Left ventricle myocardium inferior (tissue), 1 donor: Measurements from ENCODE around the gene VSIG10L2. TPM values are rescaled to one million over a fixed set of nuclear protein-coding genes. Genes with fewer than 3 reads are reported as not detected.

ENCODE experiments used
- DNase-seq: peaks from one replicate; pipeline ENCODE4 v3.0.0-alpha.2; 2020
- H3K27ac ChIP-seq: fragments of 200-600 bp; replicated peaks from 2 replicates; pipeline ENCODE4 v1.8.0; 2021
- H3K27me3 ChIP-seq: fragments of 200-600 bp; 2 replicates; pipeline ENCODE4 v1.8.0; 2021; ENCODE audit warnings: low read depth
- H3K36me3 ChIP-seq: fragments of 200-600 bp; 2 replicates; pipeline ENCODE4 v1.8.0; 2021
- H3K4me1 ChIP-seq: fragments of 200-600 bp; 2 replicates; pipeline ENCODE4 v1.8.0; 2021
- H3K4me3 ChIP-seq: fragments of 200-600 bp; 2 replicates; pipeline ENCODE4 v1.8.0; 2021; ENCODE audit warnings: mild to moderate bottlenecking, moderate library complexity
- H3K9me3 ChIP-seq: fragments of 200-600 bp; replicated peaks from 2 replicates; pipeline ENCODE4 v1.8.0; 2021
- CTCF ChIP-seq: fragments of 200-600 bp; IDR thresholded peaks from 2 replicates; pipeline ENCODE4 v1.8.0; 2021; ENCODE audit warnings: antibody characterized with exemption, mild to moderate bottlenecking, borderline replicate concordance
- intact Hi-C: fragments of 100-400 bp; cut with micrococcal nuclease; formaldehyde crosslinking; loops from one replicate; pipeline ENCODE4 v1.11.0; 2022
- total RNA-seq: library from RNA; stranded (reverse); fragmentation: NEBNext Ultra II Directional; extraction: Animal tissue kit (Norgen Biotek cat#: 25700); gene quantifications from one replicate; pipeline ENCODE4 v1.2.1, GENCODE V29; 2021
- donor health status: DM: no; HTN: yes; CAD: no; lungs with severe emphysema.

The VSIG10L2 gene
- total RNA-seq, 1 donor from 2014 or later: 0.08 TPM

DNA sequence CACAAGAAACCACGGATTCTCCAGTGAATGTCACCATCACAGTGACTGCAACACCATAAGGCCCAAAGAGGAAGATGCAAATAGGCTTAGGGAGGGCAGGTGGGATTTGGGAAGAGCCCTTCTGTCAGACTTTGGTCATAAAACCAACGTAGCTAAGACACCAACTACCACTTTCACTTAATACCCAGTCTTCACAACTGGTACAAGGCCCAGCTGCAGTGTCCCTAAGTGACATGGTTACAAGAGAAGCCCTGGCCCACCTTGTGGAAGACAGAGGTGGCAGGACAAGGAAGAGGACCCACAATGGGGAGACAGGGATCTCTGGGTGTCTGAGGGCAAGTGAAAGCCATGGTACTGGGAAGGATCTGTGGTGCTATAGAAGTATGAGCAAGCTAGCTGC, 10.0 kb downstream of the VSIG10L2 start:
- no peak for TF ChIP-seq CTCF
- H3K27ac ChIP-seq: peak overlapping the region; percentile 63
- DNase-seq: no peak
- H3K4me1 ChIP-seq: peaks cover 20% of the 10 kb centered on the region
- H3K36me3 ChIP-seq: peaks cover 6% of the 10 kb centered on the region
- intact Hi-C loops: no loop called here
- no peak overlapping the region for H3K4me3 ChIP-seq
- H3K27me3 ChIP-seq: peaks cover 8% of the 10 kb centered on the region
- H3K9me3 ChIP-seq: no peaks in the 10 kb centered on the region

GRCh38 chr11:125956391-125957134, 10.7 kb downstream of the VSIG10L2 start:
- no peak for TF ChIP-seq CTCF
- Histone ChIP-seq H3K36me3 (peaks cover 12% of the 10 kb centered on the region), H3K4me3 (no peak overlapping the region), H3K9me3 (no peaks in the 10 kb centered on the region), H3K4me1 (peaks cover 13% of the 10 kb centered on the region), H3K27ac (peak overlapping the region; percentile 63), H3K27me3 (peaks cover 3% of the 10 kb centered on the region)
- DNase-seq: peak; percentile 61
- intact Hi-C loops: no loop called here

DNA sequence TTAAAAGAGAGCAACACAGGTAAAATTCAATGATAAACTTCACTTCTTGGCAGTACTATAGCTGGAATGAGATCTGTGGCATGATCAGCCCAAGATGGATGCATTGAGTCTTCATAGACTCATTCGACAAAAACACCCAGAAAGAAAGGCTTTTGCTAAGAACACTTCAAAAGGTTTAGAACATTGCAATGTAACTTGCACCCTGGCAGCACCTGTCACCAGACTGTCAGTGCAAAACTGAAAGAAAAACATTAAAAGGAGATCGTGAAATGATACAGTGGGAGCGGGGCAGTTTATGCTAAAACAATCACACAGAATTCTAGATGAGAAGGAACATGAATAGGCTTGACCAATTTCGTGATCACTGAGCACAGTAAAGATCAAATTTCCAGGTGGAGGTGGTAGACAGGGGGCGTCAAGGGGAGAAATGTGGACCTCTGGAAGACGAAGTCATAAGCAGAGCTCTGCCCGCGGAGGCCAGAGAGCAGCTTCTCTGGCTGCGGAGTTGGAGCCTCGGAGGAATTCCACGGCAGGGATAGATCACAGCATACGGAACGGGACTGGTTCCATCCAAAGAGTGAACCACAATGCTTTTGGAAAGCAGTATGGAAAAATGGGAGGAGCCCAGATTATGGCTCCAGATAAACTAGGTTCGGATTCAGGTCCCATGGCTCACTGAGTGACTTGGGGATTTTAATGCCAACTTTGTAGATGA, 11.9 kb downstream of the VSIG10L2 start:
- DNase-seq: no peak
- Histone ChIP-seq H3K36me3 (peaks cover 21% of the 10 kb centered on the region), H3K27me3 (no peaks in the 10 kb centered on the region), H3K4me3 (no peak overlapping the region), H3K4me1 (peaks cover 3% of the 10 kb centered on the region), H3K27ac (no peak overlapping the region), H3K9me3 (peaks cover 9% of the 10 kb centered on the region)
- no peak for TF ChIP-seq CTCF
- intact Hi-C loops: no loop called here

DNA sequence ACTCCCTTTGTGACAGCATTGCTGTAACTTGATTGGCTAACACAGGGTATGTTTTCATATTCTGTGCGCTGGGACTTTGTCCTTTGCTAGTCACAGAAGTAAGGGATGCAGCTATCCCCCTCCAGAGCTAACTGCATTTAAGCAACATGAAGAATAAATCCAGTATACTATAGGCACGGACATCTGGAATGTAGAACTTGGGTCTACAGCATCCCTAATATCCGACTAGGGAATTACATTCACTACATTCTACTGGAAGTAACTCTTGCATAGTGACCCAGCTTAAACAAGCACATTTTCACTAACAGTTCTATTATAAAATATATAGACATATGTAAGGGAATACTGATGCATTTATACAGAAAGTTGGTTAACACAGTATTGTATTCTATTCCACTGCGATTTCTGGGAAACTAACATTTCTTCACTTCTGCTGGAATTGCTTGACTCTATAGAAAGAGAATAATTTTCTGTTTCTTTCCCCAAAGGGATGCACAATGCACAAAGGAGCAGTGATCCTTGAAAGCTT, 13.1 kb downstream of the VSIG10L2 start:
- Histone ChIP-seq H3K27me3 (no peaks in the 10 kb centered on the region), H3K36me3 (peaks cover 21% of the 10 kb centered on the region), H3K4me1 (no peaks in the 10 kb centered on the region), H3K4me3 (no peak overlapping the region), H3K9me3 (peaks cover 13% of the 10 kb centered on the region), H3K27ac (no peak overlapping the region)
- no peak for TF ChIP-seq CTCF
- intact Hi-C loops: no loop called here
- no peak for DNase-seq

- no peak for DNase-seq
- Histone ChIP-seq H3K4me3 (no peak overlapping the region), H3K36me3 (peaks cover 21% of the 10 kb centered on the region), H3K27me3 (no peaks in the 10 kb centered on the region), H3K9me3 (peaks cover 13% of the 10 kb centered on the region), H3K27ac (no peak overlapping the region), H3K4me1 (no peaks in the 10 kb centered on the region)
- TF ChIP-seq CTCF: no peak
- intact Hi-C loops: no loop called here
These were observed 13.7 kb downstream of the VSIG10L2 start for GRCh38 chr11:125959511-125959910.
